ENCODE measurements around the gene TEAD1. TPM values are rescaled to one million over a fixed set of nuclear protein-coding genes. Genes with fewer than 3 reads are reported as not detected.

The TEAD1 gene
- polyA plus RNA-seq, 1 experiment = 113 TPM

- Histone ChIP-seq H3K4me3 (ENCODE audit: low read depth, low read length) (no peak overlapping the region), H3K9me3 (ENCODE audit: control insufficient read depth, insufficient read depth, low read length) (no peaks in the 10 kb centered on the region), H3K27me3 (ENCODE audit: control insufficient read depth, insufficient read depth, low read length) (no peaks in the 10 kb centered on the region), H3K27ac (ENCODE audit: low read depth, low read length) (no peak overlapping the region)
- DNase-seq (ENCODE audit: low read depth, low spot score) = no peak
- ChIA-PET CTCF (interaction anchor here (0.9 to 3.7 kb wide), 4 partner anchors 17 to 62 kb away, joined by 3 to 22 read pairs (median 3); no protein-coding TSS in a partner anchor), POLR2A (no interaction called here)
- TF ChIP-seq CTCF (IDR thresholded peaks at IDR 0.05; ENCODE audit: low read depth, low read length) = no peak
Observed at GRCh38 chr11:12867531-12867930, 193.3 kb downstream of the TEAD1 start.

- no peaks in the 10 kb centered on the region for H3K27me3 ChIP-seq (ENCODE audit: control insufficient read depth, insufficient read depth, low read length)
- ChIA-PET POLR2A (no interaction called here), CTCF (interaction anchor here (0.7 to 3.7 kb wide), 7 partner anchors 10 to 63 kb away, joined by 3 to 22 read pairs (median 3); no protein-coding TSS in a partner anchor)
- no peak overlapping the region for H3K27ac ChIP-seq (ENCODE audit: low read depth, low read length)
- no peak for DNase-seq (ENCODE audit: low read depth, low spot score)
- H3K4me3 ChIP-seq (ENCODE audit: low read depth, low read length) = no peak overlapping the region
- TF ChIP-seq CTCF (IDR thresholded peaks at IDR 0.05; ENCODE audit: low read depth, low read length) = peak; percentile 48
- H3K9me3 ChIP-seq (ENCODE audit: control insufficient read depth, insufficient read depth, low read length) = no peaks in the 10 kb centered on the region
Observed at GRCh38 chr11:12868315-12869073, 194.3 kb downstream of the TEAD1 start.

- ChIA-PET POLR2A (interaction anchor here (0.5 kb wide), 1 partner anchor 9 kb away, joined by 4 read pairs; no protein-coding TSS in a partner anchor), CTCF (interaction anchor here (1.2 to 1.5 kb wide), 2 partner anchors 17 to 57 kb away, joined by 3 to 7 read pairs; no protein-coding TSS in a partner anchor)
- no peak for TF ChIP-seq CTCF (IDR thresholded peaks at IDR 0.05; ENCODE audit: low read depth, low read length)
- no peak for DNase-seq (ENCODE audit: low read depth, low spot score)
- Histone ChIP-seq H3K27ac (ENCODE audit: low read depth, low read length) (no peak overlapping the region), H3K4me3 (ENCODE audit: low read depth, low read length) (no peak overlapping the region), H3K9me3 (ENCODE audit: control insufficient read depth, insufficient read depth, low read length) (no peaks in the 10 kb centered on the region), H3K27me3 (ENCODE audit: control insufficient read depth, insufficient read depth, low read length) (no peaks in the 10 kb centered on the region)
Observed at GRCh38 chr11:12871241-12871640, 197.0 kb downstream of the TEAD1 start.

GRCh38 chr11:12871788-12872321 lies 197.6 kb downstream of the TEAD1 start:
- Histone ChIP-seq H3K9me3 (ENCODE audit: control insufficient read depth, insufficient read depth, low read length) (no peaks in the 10 kb centered on the region), H3K27ac (ENCODE audit: low read depth, low read length) (peak overlapping the region; percentile 34), H3K27me3 (ENCODE audit: control insufficient read depth, insufficient read depth, low read length) (no peaks in the 10 kb centered on the region), H3K4me3 (ENCODE audit: low read depth, low read length) (no peak overlapping the region)
- CTCF ChIA-PET = interaction anchor here (1.2 kb wide), 1 partner anchor 57 kb away, joined by 3 read pairs; no protein-coding TSS in a partner anchor
- TF ChIP-seq CTCF (IDR thresholded peaks at IDR 0.05; ENCODE audit: low read depth, low read length) = no peak
- POLR2A ChIA-PET = no interaction called here
- no peak for DNase-seq (ENCODE audit: low read depth, low spot score)

- no peak overlapping the region for H3K4me3 ChIP-seq (ENCODE audit: low read depth, low read length)
Observed at GRCh38 chr11:12876340-12876739, 202.1 kb downstream of the TEAD1 start.

More at GRCh38 chr11:12876340-12876739, 202.1 kb downstream of the TEAD1 start:
- ChIA-PET POLR2A (no interaction called here), CTCF (interaction anchor here (1.0 to 2.3 kb wide), 2 partner anchors 12 to 545 kb away, joined by 3 to 11 read pairs; no protein-coding TSS in a partner anchor)
- DNase-seq (ENCODE audit: low read depth, low spot score) = no peak
- no peaks in the 10 kb centered on the region for H3K9me3 ChIP-seq (ENCODE audit: control insufficient read depth, insufficient read depth, low read length)
- no peak for TF ChIP-seq CTCF (IDR thresholded peaks at IDR 0.05; ENCODE audit: low read depth, low read length)
- H3K27ac ChIP-seq (ENCODE audit: low read depth, low read length) = no peak overlapping the region
- H3K27me3 ChIP-seq (ENCODE audit: control insufficient read depth, insufficient read depth, low read length) = no peaks in the 10 kb centered on the region

Measured in AG04450 (cell line).